IPS-NIHi7 (cell line): ENCODE measurements around the gene SP3.

Experiments
- DNase-seq: peaks from one replicate; pipeline ENCODE4 v3.0.0; 2012; ENCODE audit warnings: mixed read lengths; ENCODE audit errors: extremely low spot score

Gene SP3

GRCh38 chr2:173968551-173968950 is 3.4 kb upstream of the SP3 start:
- DNase-seq, result no peak

GRCh38 chr2:173966274-173967098 is 1.3 kb upstream of the SP3 start:
- no peak for DNase-seq

GRCh38 chr2:173964565-173965371 is 405 bp downstream of the SP3 start:
- peak; percentile 64 for DNase-seq

DNA sequence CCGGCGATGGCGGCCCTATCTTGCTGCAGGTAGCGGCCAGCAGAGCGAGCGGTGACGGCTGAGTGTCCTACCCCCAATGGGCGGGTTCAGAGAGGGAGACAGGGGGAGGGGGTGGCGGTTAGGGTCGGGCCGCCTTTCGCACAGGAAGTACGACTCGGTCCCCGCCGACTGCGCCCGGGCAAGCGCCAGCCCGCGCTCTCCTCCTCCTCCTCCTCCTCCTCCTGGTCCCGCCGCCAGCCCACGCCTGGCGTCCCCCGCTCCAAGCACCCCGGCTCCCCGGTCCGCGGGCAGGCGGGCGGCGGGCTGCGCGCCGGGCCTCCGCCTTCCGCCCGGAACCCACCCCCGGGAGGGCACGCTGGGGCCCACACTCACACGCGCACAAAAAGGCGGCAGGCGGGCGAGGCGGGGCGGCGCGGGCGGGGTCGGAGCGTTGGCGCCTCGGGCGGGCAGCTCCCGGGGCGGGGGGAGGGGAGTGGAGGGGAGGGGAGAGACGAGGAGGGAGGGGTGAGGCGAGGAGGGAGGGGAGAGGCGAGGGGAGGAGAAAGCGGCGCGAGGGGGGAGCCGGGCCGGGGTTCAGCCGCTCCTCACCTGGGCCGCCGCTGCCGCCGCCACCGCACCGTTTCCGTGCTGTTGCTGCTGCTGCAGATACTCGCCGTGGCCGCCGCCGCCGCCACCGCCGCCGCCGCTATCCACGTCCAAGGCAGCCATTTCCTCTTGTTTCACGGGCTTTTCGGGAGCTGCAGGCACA is 1.2 kb downstream of the SP3 start:
- DNase-seq, result peak; percentile 80

DNA sequence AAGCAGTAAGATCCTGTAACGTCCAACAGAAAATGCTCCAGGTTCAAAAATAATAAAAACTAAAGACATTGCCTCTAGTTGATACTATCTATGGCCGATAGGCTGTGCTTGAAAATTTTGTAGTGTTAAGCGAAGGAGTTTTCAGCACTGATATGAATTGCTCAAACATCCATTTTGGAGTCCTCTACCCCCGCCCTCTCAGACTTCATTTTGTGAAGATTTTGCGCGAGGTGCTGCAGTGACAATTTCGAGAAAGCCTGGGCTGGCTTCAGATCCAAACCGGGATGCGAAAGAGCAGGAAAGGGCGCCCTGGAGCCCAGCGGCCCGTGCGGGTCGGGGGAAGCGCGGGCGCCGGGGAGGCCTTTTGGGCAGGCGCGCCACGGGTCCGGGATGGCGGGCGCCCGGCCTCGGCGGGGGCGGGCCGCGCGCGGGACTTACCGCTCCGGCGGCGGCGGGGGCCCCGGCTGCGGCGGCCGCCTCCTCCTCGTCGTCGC is 1.8 kb downstream of the SP3 start:
- no peak for DNase-seq

DNA sequence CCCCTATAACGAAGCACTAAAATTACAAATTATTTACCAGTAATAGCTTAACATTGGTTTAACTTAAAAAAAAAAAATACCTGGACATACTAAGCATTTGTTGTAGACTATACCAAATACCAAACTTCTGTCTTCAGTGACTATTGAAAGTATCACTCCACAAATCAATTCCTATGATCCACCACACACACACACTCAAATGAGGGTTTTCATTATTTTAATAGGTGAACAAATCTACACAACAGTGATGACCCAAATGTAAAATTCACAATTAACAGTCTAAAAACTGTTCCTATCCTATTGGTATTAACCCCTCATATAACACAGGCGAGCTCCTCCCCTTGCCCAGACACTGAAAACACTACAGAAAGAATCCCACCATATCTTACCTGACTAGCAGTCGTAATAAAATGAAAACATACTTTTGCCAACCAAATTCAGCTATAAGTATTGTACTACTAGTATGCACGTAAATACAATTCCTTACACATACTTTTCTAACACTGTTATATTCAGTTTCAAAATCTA is 2.5 kb downstream of the SP3 start:
- no peak for DNase-seq

DNA sequence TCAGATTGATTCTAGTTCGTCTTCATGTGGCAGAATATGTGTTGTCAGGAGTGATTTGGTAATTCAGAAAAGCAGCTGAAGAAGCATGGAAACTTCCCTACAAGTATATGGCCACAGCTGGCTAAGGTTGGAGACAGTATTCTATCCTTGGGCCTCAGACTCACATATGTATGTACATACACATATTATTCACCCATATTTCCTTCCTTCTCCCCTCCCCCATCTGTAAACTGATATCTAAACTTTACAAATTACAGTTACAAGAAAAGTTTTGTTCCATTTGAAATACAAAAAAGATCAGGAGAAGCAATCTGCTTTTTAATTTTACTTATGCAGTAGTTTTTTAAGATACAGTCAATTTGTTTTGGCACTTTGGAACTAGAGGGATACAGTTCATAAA is 3.1 kb downstream of the SP3 start:
- DNase-seq, result no peak

DNA sequence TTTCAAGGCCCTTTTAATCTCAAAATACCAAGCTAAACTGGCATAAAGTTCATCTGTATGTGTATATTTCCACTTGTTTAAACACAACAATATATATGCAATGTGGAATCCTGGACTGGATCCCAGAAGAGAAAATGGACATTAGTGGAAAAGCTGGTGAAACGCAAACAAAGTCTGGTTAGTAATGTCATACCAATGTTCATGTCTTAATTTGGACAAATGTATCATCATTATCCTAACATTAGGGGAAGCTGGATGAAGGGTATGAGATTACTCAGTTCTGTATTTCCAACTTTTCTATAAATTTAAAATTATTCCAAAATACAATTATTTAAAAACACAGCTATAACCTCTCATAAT is 3.8 kb downstream of the SP3 start:
- DNase-seq, result no peak

DNA sequence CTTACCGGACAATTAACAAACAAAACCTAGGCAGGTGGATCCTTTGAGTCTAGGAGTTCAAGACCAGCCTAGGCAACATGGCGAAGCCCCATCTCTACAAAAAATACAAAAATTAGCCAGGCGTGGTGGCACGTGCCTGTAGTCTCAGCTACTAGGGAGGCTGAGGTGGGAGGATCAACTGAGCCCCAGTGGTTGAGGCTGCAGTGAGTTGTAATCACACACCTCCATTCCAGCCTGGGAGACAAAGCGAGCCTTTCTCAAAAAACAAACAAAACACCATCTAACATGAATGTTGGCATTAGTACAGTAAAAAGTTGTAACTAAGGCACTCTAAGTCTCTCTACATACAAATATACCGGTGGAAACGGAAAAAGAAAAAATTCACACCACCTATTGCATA is 5.3 kb downstream of the SP3 start:
- DNase-seq, result no peak

GRCh38 chr2:173959358-173959884 is 5.8 kb downstream of the SP3 start:
- DNase-seq, result no peak

GRCh38 chr2:173958198-173958846 is 6.9 kb downstream of the SP3 start:
- no peak for DNase-seq

DNA sequence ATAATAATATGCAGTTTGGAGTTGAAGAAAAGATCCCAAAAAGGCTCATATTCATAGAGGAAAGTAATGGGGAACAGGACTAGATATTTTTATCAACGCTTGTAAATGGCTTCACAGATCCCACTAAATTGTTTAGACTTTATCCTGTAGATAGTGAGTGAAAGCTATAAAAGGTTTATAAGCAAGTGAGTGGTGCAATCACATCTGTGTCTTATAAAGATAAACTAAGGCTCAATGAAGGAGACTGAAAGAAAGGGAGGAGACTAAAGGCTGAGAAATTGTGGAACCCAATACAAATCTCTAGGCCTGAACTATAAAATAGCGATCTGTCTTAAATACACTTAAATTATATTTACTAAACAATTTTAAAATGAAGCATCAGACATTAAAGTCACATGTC is 7.7 kb downstream of the SP3 start:
- DNase-seq, result no peak

- no peak for DNase-seq
These were observed 8.7 kb downstream of the SP3 start for GRCh38 chr2:173956454-173956853.

GRCh38 chr2:173955867-173956266 is 9.3 kb downstream of the SP3 start:
- DNase-seq, result no peak

GRCh38 chr2:173955004-173955403 is 10.2 kb downstream of the SP3 start:
- DNase-seq, result no peak

DNA sequence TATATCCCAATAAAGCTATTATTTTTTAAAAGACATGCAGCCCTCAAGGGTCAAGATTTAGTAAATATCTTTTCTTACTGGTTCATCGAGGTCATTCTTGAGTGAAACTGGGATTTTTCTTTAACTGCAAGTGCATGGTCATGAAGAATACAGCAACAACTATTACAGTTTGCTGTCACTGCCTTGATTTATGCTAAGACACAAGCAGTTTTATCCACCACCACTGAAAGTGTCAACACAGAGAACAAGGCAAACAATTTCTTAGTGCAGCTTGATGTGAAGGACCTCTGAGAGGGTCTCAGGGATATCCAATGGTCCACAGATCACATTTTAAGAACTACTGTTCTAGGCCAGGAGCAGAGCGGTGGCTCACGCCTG is 12.1 kb downstream of the SP3 start:
- DNase-seq, result no peak

- DNase-seq, result no peak
These were observed 12.7 kb downstream of the SP3 start for GRCh38 chr2:173952267-173953046.

DNA sequence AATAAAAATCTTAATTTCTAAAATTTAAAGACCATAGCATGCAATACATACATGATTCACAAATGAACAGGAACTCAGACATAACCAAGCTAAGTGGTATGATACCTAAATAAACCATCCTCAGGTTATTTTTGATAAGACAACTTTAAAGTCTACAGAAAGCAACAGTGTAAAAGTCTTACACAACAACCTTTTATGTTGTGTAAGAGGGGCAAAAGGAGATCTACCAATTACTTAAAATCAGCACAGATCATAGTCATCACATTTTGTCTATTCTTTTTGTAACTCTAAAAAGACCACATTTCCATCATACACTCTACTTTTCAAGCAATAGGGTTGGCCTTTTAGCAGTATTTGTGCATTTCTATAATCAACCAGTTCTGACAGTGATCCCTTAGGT is 16.3 kb downstream of the SP3 start:
- no peak for DNase-seq

- DNase-seq, result no peak
These were observed 17.0 kb downstream of the SP3 start for GRCh38 chr2:173948198-173948597.

- DNase-seq, result no peak
These were observed 18.0 kb downstream of the SP3 start for GRCh38 chr2:173947131-173947530.

DNA sequence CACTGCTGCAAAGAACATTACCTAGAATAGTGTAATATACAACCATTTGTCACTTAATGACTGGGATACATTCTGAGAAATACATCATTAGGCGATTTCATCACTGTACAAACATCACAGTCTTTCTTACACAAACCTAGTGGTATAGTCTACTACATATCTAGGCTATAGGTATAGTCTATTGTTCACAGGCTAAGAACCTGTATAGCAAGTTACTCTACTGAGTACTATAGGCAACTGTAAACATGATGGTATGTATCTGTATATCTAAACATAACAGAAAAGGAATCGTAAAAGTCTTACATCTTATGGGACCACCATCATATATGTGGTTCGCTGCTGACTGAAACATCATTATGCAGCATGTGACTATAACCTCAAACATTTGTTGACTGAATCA is 21.4 kb downstream of the SP3 start:
- DNase-seq, result no peak
